ENCODE results near the gene CYCS. TPM values are rescaled to one million over a fixed set of nuclear protein-coding genes. Genes with fewer than 3 reads are reported as not detected.
"Not testable (repeated sequence)": the region's sequence is repeated elsewhere in the genome, so short reads cannot be mapped to it uniquely, and the experiment has no call there.

CYCS gene
- total RNA-seq, 2 experiments from 2014 or later: 65.2 to 175 TPM

DNA sequence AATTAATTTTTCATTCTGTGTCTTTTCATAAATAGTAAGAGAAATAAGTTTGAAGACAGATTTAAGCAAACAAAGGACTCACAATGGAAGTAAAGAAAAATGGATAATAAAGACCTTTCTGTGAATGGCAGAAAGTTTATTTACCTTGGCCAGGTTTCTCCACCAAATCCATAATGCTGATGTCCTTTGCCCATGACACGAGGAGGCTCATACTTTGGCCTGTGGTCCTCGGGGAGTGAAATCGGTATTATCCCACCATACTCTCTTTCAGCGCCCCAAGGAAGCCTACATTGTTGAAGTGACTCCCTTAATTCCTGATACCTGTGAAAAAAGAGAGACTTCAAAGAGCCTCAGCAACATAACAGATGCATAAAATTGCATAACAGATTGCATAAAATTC is 43.1 kb upstream of the CYCS start:
- H3K4me3 ChIP-seq (ENCODE audit: low read depth, low read length, poor library complexity, severe bottlenecking): no peak overlapping the region
- no peaks in the 10 kb centered on the region for H4K20me1 ChIP-seq (ENCODE audit: insufficient read depth, low read length)
- H3K9me3 ChIP-seq (ENCODE audit: low read length): 0 out of 2 replicates have a peak, but pooled peaks cover 4% of the 10 kb centered on the region
- no TSS peak for BruUV-seq (replicated peaks)
- intact Hi-C loops (cut with micrococcal nuclease; ENCODE audit: unreplicated experiment): no loop called here
- no peaks in the 10 kb centered on the region for H3K4me1 ChIP-seq (ENCODE audit: insufficient read depth, low read length, poor library complexity, severe bottlenecking)
- no peak for DNase-seq (ENCODE audit: low spot score)
- H2AFZ ChIP-seq (ENCODE audit: low read length): no peak overlapping the region
- ChIA-PET POLR2A (no interaction called here), CTCF (ENCODE audit: unreplicated experiment) (no interaction called here)
- no peaks in the 10 kb centered on the region for H3K79me2 ChIP-seq (ENCODE audit: insufficient read depth, low read depth, low read length)
- no peak overlapping the region for H3K27ac ChIP-seq (ENCODE audit: low read depth, low read length, poor library complexity, severe bottlenecking)
- H3K4me2 ChIP-seq (ENCODE audit: low read length): no peak overlapping the region
- TF ChIP-seq, protein P1, sequence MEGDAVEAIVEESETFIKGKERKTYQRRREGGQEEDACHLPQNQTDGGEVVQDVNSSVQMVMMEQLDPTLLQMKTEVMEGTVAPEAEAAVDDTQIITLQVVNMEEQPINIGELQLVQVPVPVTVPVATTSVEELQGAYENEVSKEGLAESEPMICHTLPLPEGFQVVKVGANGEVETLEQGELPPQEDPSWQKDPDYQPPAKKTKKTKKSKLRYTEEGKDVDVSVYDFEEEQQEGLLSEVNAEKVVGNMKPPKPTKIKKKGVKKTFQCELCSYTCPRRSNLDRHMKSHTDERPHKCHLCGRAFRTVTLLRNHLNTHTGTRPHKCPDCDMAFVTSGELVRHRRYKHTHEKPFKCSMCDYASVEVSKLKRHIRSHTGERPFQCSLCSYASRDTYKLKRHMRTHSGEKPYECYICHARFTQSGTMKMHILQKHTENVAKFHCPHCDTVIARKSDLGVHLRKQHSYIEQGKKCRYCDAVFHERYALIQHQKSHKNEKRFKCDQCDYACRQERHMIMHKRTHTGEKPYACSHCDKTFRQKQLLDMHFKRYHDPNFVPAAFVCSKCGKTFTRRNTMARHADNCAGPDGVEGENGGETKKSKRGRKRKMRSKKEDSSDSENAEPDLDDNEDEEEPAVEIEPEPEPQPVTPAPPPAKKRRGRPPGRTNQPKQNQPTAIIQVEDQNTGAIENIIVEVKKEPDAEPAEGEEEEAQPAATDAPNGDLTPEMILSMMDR (conservative IDR thresholded peaks at IDR 0.05; ENCODE audit: low read length): no peak
- no peak for TF ChIP-seq EZH2phosphoT487 (IDR thresholded peaks at IDR 0.05; ENCODE audit: borderline replicate concordance, low read depth, low read length)
- no peaks in the 10 kb centered on the region for H3K36me3 ChIP-seq (ENCODE audit: insufficient read depth, low read length)
- no peaks in the 10 kb centered on the region for H3K9me2 ChIP-seq (ENCODE audit: insufficient read depth, low read length)

DNA sequence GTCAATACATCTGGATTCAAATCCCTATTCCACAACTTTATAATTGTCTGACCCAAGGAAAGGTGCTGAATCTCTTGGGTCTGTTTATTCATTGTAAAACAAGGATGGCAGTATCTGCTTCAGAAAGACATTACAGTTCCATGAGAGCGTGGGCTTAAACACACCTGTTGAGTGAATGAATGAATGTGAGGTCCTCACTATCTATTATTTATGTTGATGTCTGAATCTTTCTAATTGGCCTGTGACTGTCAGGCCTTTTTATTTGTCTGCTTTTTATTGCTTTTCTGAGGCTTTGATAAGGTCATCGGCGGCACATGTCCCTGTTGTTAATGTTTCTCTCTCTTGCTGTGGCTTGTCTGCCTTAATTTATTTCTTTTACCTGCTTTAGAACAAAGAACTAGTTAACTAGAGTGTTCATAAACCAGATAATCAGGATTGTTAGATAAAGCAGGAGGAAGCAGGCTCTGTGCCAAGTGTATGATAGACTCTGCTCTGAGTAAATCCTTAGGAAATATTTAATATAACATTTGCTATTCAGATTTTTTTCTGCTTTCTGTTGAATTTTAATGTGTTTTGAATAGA is 42.3 kb upstream of the CYCS start:
- intact Hi-C loops (cut with micrococcal nuclease; ENCODE audit: unreplicated experiment): no loop called here
- DNase-seq (ENCODE audit: low spot score): no peak
- H3K4me3 ChIP-seq (ENCODE audit: low read depth, low read length, poor library complexity, severe bottlenecking): no peak overlapping the region
- H2AFZ ChIP-seq (ENCODE audit: low read length): no peak overlapping the region
- no peak overlapping the region for H3K4me2 ChIP-seq (ENCODE audit: low read length)
- H3K27ac ChIP-seq (ENCODE audit: low read depth, low read length, poor library complexity, severe bottlenecking): no peak overlapping the region
- H3K36me3 ChIP-seq (ENCODE audit: insufficient read depth, low read length): no peaks in the 10 kb centered on the region
- H3K4me1 ChIP-seq (ENCODE audit: insufficient read depth, low read length, poor library complexity, severe bottlenecking): no peaks in the 10 kb centered on the region
- H3K9me3 ChIP-seq (ENCODE audit: low read length): 0 out of 2 replicates have a peak, but pooled peaks cover 4% of the 10 kb centered on the region
- ChIA-PET POLR2A (no interaction called here), CTCF (ENCODE audit: unreplicated experiment) (no interaction called here)
- H4K20me1 ChIP-seq (ENCODE audit: insufficient read depth, low read length): no peaks in the 10 kb centered on the region
- no peaks in the 10 kb centered on the region for H3K9me2 ChIP-seq (ENCODE audit: insufficient read depth, low read length)
- TF ChIP-seq, protein P1 (conservative IDR thresholded peaks at IDR 0.05; ENCODE audit: low read length): no peak
- TF ChIP-seq EZH2phosphoT487 (IDR thresholded peaks at IDR 0.05; ENCODE audit: borderline replicate concordance, low read depth, low read length): no peak
- BruUV-seq (replicated peaks): no TSS peak
- no peaks in the 10 kb centered on the region for H3K79me2 ChIP-seq (ENCODE audit: insufficient read depth, low read depth, low read length)

DNA sequence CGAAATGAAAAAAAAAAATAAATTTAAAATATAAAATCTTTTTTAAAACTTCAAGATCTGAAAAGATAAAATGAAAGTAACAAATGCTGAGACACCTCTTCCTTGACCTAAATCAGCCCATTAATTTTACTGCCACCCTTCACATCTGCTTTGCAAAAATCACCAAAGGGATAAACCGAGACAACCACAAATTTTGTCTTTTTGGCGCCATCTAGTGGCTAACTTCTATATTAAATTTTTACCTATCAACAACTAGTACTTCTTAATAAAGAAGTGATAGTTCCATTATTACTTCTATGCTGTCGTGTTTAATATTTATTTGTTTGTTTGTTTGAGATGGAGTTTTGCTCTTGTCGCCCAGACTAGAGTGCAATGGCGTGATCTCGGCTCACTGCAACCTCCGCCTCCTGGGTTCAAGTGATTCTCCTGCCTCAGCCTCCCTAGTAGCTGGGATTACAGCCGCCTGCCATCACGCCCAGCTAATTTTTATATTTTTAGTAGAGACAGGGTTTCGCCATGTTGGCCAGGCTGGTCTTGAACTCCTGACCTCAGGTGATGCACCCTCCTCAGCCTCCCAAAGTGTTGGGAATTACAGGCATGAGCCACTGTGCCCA is 35.0 kb upstream of the CYCS start:
- peak; percentile 74 for DNase-seq (ENCODE audit: low spot score)
- H3K4me1 ChIP-seq (ENCODE audit: insufficient read depth, low read length, poor library complexity, severe bottlenecking); CTCF ChIA-PET (ENCODE audit: unreplicated experiment); H3K9me2 ChIP-seq (ENCODE audit: insufficient read depth, low read length); H3K9me3 ChIP-seq (ENCODE audit: low read length); BruUV-seq (replicated peaks); H3K79me2 ChIP-seq (ENCODE audit: insufficient read depth, low read depth, low read length); H4K20me1 ChIP-seq (ENCODE audit: insufficient read depth, low read length); H3K4me3 ChIP-seq (ENCODE audit: low read depth, low read length, poor library complexity, severe bottlenecking); intact Hi-C loops (cut with micrococcal nuclease; ENCODE audit: unreplicated experiment); H3K27ac ChIP-seq (ENCODE audit: low read depth, low read length, poor library complexity, severe bottlenecking); H3K36me3 ChIP-seq (ENCODE audit: insufficient read depth, low read length); H2AFZ ChIP-seq (ENCODE audit: low read length); H3K4me2 ChIP-seq (ENCODE audit: low read length): not testable (repeated sequence)
- POLR2A ChIA-PET: interaction anchor here (0.7 to 1.2 kb wide), 2 partner anchors 9 to 133 kb away, joined by 3 to 5 read pairs; no protein-coding TSS in a partner anchor
- TF ChIP-seq, protein P1 (conservative IDR thresholded peaks at IDR 0.05; ENCODE audit: low read length): peak; percentile 81
